SK-N-SH (cell line): ENCODE results near the gene STATH.

ENCODE experiments used
- CHD2 ChIP-seq: fragments of 150-350 bp; IDR thresholded peaks from 2 replicates; pipeline ENCODE4 v1.6.1; 2018; ENCODE audit warnings: low read length; ENCODE audit not compliant: partially characterized antibody
- EP300 ChIP-seq, 2 experiments: IDR thresholded peaks; 2 replicates each; pipeline versions ENCODE4 v1.4.0 to v1.6.1; 2012; ENCODE audit warnings: borderline replicate concordance in 1 of 2, low read depth in 1 of 2, low read length in 1 of 2
- FOSL2 ChIP-seq: IDR thresholded peaks from 2 replicates; pipeline ENCODE4 v1.4.0; 2012; ENCODE audit warnings: low read depth, mild to moderate bottlenecking, moderate library complexity, borderline replicate concordance
- IRF3 ChIP-seq: fragments of 150-350 bp; IDR thresholded peaks from 2 replicates; pipeline ENCODE4 v1.6.1; 2016; ENCODE audit warnings: mild to moderate bottlenecking, low read depth, low read length
- JUND ChIP-seq: IDR thresholded peaks from 2 replicates; pipeline ENCODE4 v1.4.0; 2012
- MEF2A ChIP-seq: IDR thresholded peaks from 2 replicates; pipeline ENCODE4 v1.4.0; 2012; ENCODE audit warnings: low read depth, borderline replicate concordance
- NFIC ChIP-seq: IDR thresholded peaks from 2 replicates; pipeline ENCODE4 v1.4.0; 2012; ENCODE audit warnings: borderline replicate concordance
- NRF1 ChIP-seq: IDR thresholded peaks from 2 replicates; pipeline ENCODE4 v1.6.1; 2012; ENCODE audit warnings: low read depth, mild to moderate bottlenecking, low read length
- RCOR1 ChIP-seq: fragments of 150-350 bp; IDR thresholded peaks from 2 replicates; pipeline ENCODE4 v1.6.1; 2017; ENCODE audit warnings: antibody characterized with exemption, low read length
- SMC3 ChIP-seq: IDR thresholded peaks from 2 replicates; pipeline ENCODE4 v1.6.1; 2012; ENCODE audit warnings: low read depth, low read length, improper control_type of control experiment
- TAF1 ChIP-seq: IDR thresholded peaks from 2 replicates; pipeline ENCODE4 v1.6.1; 2012; ENCODE audit warnings: low read depth, mild to moderate bottlenecking, low read length, moderate library complexity, borderline replicate concordance
- TCF12 ChIP-seq: IDR thresholded peaks from 2 replicates; pipeline ENCODE4 v1.4.0; 2012
- TF ChIP-seq, protein P1 (sequence below): fragments of 200-600 bp; sonication (generic); IDR thresholded peaks from 2 replicates; pipeline ENCODE4 v1.6.1; 2017; ENCODE audit warnings: antibody characterized with exemption, mild to moderate bottlenecking, moderate library complexity
- TF ChIP-seq, protein P2 (sequence below): IDR thresholded peaks from 2 replicates; pipeline ENCODE4 v1.6.1; 2012; ENCODE audit warnings: mild to moderate bottlenecking, low read depth, low read length, moderate library complexity

- TF ChIP-seq, protein P1, sequence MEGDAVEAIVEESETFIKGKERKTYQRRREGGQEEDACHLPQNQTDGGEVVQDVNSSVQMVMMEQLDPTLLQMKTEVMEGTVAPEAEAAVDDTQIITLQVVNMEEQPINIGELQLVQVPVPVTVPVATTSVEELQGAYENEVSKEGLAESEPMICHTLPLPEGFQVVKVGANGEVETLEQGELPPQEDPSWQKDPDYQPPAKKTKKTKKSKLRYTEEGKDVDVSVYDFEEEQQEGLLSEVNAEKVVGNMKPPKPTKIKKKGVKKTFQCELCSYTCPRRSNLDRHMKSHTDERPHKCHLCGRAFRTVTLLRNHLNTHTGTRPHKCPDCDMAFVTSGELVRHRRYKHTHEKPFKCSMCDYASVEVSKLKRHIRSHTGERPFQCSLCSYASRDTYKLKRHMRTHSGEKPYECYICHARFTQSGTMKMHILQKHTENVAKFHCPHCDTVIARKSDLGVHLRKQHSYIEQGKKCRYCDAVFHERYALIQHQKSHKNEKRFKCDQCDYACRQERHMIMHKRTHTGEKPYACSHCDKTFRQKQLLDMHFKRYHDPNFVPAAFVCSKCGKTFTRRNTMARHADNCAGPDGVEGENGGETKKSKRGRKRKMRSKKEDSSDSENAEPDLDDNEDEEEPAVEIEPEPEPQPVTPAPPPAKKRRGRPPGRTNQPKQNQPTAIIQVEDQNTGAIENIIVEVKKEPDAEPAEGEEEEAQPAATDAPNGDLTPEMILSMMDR: no peak
- TF ChIP-seq TAF1 (no peak), TCF12 (no peak), IRF3 (no peak), NFIC (no peak), SMC3 (no peak), CHD2 (no peak), FOSL2 (no peak), RCOR1 (no peak), EP300 (IDR thresholded peaks at IDR 0.05; ENCODE audit: borderline replicate concordance in 1 of 2, low read depth in 1 of 2, low read length in 1 of 2) (no peak), JUND (no peak), MEF2A (no peak), NRF1 (no peak)
- TF ChIP-seq, protein P2, sequence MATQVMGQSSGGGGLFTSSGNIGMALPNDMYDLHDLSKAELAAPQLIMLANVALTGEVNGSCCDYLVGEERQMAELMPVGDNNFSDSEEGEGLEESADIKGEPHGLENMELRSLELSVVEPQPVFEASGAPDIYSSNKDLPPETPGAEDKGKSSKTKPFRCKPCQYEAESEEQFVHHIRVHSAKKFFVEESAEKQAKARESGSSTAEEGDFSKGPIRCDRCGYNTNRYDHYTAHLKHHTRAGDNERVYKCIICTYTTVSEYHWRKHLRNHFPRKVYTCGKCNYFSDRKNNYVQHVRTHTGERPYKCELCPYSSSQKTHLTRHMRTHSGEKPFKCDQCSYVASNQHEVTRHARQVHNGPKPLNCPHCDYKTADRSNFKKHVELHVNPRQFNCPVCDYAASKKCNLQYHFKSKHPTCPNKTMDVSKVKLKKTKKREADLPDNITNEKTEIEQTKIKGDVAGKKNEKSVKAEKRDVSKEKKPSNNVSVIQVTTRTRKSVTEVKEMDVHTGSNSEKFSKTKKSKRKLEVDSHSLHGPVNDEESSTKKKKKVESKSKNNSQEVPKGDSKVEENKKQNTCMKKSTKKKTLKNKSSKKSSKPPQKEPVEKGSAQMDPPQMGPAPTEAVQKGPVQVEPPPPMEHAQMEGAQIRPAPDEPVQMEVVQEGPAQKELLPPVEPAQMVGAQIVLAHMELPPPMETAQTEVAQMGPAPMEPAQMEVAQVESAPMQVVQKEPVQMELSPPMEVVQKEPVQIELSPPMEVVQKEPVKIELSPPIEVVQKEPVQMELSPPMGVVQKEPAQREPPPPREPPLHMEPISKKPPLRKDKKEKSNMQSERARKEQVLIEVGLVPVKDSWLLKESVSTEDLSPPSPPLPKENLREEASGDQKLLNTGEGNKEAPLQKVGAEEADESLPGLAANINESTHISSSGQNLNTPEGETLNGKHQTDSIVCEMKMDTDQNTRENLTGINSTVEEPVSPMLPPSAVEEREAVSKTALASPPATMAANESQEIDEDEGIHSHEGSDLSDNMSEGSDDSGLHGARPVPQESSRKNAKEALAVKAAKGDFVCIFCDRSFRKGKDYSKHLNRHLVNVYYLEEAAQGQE: no peak
Measured at GRCh38 chr4:69970071-69970470, 25.7 kb upstream of the STATH start.
